HG03103 (cell line): ENCODE results near the gene MAPKAP1.
"Not testable (repeated sequence)": the region's sequence is repeated elsewhere in the genome, so short reads cannot be mapped to it uniquely, and the experiment has no call there.

Source experiments
- ATAC-seq: cut with Tn5 transposase; IDR thresholded peaks from one replicate; pipeline ENCODE4 v1.9.1; 2021; ENCODE audit warnings: low read depth; ENCODE audit not compliant: unreplicated experiment

Gene MAPKAP1

GRCh38 chr9:125571824-125572223, 135.2 kb downstream of the MAPKAP1 start:
- not testable (repeated sequence) for ATAC-seq

- ATAC-seq: no peak
These were observed 136.8 kb downstream of the MAPKAP1 start for GRCh38 chr9:125570246-125570645.

GRCh38 chr9:125568621-125569020, 138.4 kb downstream of the MAPKAP1 start:
- no peak for ATAC-seq

- ATAC-seq: not testable (repeated sequence)
These were observed 141.0 kb downstream of the MAPKAP1 start for GRCh38 chr9:125566051-125566450.

- ATAC-seq: no peak
These were observed 141.9 kb downstream of the MAPKAP1 start for GRCh38 chr9:125565126-125565525.

GRCh38 chr9:125564631-125565030, 142.4 kb downstream of the MAPKAP1 start:
- no peak for ATAC-seq

DNA sequence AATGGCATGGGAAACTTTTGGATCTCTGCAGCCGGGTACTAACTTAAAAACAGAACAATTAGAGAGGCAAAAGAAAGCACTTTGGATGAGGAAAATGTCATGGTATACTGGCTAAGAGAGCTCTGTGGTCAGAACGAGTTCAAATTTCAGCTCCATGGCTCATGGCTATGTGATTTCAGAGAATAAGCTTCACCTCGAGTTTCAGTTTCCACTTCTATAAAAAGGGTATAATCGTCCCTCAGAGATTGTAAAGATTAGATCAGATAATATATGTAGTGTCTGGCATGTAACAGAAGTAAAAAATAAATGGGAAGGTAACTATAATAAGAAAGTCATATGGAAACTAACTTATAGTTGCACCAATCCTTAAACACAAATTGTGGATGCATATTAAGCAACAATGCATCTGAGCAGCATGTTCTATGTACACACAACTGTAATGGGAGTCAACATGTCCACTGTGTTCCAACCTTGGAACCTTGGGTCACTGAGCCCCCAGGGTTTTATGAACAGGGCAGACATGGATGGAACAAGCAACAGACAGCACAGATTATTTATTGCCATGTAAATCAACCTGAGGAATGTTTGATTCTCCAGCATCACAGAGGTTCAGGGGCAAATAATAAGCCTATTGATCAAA, 145.4 kb downstream of the MAPKAP1 start:
- ATAC-seq: no peak

GRCh38 chr9:125559894-125560293, 147.1 kb downstream of the MAPKAP1 start:
- ATAC-seq: no peak

GRCh38 chr9:125559194-125559593, 147.8 kb downstream of the MAPKAP1 start:
- ATAC-seq: no peak

DNA sequence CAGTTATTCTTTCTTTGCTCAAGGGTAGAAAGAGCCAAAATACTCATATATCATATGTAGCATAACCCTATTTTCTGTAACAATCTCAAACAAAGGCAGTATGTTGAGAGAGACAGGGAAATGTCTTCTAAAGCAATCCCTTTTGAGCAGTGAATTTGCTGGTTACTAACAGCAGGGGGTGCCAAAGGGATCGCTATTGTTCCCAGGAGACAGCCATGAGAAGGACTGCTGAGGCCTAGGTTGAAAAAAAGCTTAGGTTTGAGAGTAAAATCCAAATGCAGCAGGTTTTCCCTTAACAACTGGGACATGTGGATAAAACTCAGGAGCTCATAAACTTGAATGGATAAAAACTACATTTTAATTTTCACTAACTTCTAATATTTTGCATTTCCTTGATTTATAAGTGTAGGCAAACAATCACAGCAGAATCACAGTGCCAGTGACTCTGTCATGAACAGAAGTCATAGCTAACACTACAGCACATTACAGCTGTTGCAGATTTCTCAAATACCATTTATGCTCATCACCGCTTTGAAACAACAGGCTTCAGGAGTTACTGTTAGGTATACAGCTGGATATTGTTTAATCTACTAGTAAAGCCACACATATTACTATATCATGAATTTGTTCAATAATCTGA, 148.4 kb downstream of the MAPKAP1 start:
- no peak for ATAC-seq

DNA sequence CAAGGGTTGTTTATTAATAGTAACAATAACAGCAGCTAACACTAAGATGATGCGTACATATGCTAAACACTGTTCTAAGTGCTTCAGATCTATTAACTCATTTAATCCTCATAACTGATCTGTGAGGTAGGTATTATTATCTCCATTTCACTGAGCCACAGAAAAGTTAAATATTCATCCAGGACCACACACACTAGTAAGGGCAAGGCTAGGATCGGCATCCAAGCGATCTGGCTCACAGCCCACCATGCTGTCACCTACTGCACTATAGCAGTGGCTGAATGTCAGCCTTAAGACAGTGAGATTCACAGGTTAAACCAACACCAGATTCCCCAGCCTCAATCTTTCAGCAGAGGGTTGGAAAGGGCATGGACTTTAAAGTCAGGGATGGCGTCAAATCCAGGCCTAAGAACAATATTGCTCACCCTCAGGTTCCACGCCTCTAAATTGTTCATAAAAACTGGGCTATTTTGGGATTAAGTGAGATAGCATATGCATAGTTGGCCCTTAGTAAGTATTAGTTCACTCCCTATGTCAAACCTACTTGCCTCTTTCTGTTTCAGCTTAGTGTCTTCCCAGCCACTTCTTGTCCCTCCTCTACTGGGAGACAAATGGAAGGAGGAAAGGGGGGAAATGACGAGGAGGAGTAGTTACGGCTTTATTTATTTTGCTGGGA, 150.8 kb downstream of the MAPKAP1 start:
- no peak for ATAC-seq

- ATAC-seq: no peak
These were observed 152.3 kb downstream of the MAPKAP1 start for GRCh38 chr9:125554726-125555125.

DNA sequence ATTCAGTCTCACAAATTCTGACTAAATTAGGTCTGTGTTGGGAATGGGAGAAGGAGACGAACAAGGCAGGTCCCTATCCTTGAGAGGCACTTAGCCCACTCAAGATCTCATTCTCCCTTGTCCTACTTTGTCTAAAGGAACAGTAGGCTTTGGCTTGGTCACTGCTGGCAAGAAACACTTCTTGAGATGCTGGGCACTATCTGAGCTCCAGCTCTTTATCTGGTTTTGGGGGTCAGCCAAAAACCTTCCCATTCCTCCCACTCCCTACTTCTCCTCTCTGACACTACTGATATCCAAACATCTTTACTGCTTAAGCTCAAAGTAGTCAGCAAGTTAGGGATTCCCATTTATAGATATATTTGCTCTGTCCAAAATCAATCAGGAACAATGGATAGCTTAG, 155.2 kb downstream of the MAPKAP1 start:
- no peak for ATAC-seq

GRCh38 chr9:125549891-125550885, 156.8 kb downstream of the MAPKAP1 start:
- ATAC-seq: no peak

- no peak for ATAC-seq
These were observed 157.5 kb downstream of the MAPKAP1 start for GRCh38 chr9:125549465-125549871.

DNA sequence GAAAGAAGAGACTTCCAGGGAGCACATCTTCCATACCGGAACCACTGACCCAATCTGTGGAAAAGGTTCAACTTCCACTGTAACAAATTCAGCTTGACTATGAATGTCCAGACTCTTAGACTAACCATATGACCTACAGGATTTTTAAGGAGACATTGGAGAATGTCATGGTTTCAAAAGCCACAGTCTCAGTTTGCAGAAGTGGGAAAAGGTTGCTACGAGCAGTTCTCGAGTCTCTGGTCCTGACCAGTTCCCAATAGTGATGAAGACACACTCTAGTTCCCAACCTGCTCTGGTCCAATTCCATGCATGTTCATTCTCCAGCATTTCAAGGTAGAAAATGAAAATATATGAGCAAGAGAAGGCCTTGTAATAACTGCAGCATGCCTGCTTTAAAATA, 158.0 kb downstream of the MAPKAP1 start:
- ATAC-seq: no peak

GRCh38 chr9:125548141-125548540, 158.9 kb downstream of the MAPKAP1 start:
- ATAC-seq: no peak

DNA sequence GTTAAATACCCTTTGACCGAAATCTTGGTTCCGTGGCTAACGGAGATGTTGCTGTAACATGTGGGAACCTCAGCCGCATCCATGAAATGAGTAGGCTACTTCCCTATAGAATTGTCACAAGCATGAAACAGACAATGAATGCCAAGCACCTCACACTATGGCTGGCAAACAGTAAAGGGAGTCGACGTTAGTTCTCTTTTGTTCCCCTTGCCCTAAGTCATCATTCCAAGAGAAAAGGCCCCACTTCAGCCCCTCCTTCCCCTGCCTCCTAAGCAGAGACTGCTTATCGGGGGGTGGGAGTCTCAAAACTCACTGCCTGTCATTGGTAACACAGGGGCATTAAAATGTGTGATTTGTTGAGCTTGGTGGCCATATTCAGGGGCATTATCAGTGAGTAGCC, 159.6 kb downstream of the MAPKAP1 start:
- ATAC-seq: no peak

DNA sequence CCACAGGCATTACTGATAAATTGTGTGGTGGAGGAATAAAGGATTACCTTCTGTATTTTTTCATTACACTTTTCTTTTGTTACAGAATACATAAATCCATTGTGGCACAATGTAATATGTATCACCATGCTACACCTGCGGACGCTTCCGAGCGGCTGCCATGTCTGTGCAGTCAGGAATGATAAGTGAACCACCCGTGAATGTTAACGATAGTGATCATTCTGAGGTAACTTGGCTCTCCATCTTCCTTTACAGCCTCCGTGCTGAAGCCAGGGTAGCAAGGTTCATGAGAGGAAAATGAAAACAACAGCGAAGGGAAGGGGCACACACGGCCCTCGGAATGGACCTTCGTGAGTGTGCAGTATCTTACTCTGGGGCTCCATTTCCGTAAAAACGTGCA, 161.2 kb downstream of the MAPKAP1 start:
- ATAC-seq: no peak

GRCh38 chr9:125544988-125545651, 161.9 kb downstream of the MAPKAP1 start:
- no peak for ATAC-seq
